Bronchial epithelial cell (primary cell): ENCODE data around the gene HIF1AN. TPM values are rescaled to one million over a fixed set of nuclear protein-coding genes. Genes with fewer than 3 reads are reported as not detected.

Experiments used
- DNase-seq: peaks from one replicate; pipeline ENCODE4 v3.0.0-alpha.2; 2010; ENCODE audit warnings: low read depth
- FAIRE-seq: peaks from 2 replicates; lab custom pipeline; 2011; peaks lifted over from hg19 to GRCh38; lab: Jason Lieb, UNC
- H3K27me3 ChIP-seq: 2 replicates; pipeline ENCODE4 v1.5.1; 2011; ENCODE audit warnings: low read length; ENCODE audit not compliant: control insufficient read depth, insufficient read depth
- H3K36me3 ChIP-seq: 2 replicates; pipeline ENCODE4 v1.5.1; 2011; ENCODE audit warnings: low read length; ENCODE audit not compliant: control insufficient read depth, insufficient read depth
- H3K4me3 ChIP-seq: 2 replicates; pipeline ENCODE4 v1.5.1; 2011; ENCODE audit warnings: mild to moderate bottlenecking, low read depth, low read length, control low read depth
- CTCF ChIP-seq: IDR thresholded peaks from 2 replicates; pipeline ENCODE4 v1.5.1; 2011; ENCODE audit warnings: mild to moderate bottlenecking, moderate library complexity, low read length, control low read depth, inconsistent platforms; ENCODE audit not compliant: insufficient read depth, severe bottlenecking
- total RNA-seq: library from RNA; depleted of rRNA; stranded (reverse); fragments of >200 nt; gene quantifications from 2 replicates; pipeline ENCODE4 v1.2.1, GENCODE V29; 2014

Gene HIF1AN
- total RNA-seq, 1 donor from 2014 or later: 9.0 TPM

DNA sequence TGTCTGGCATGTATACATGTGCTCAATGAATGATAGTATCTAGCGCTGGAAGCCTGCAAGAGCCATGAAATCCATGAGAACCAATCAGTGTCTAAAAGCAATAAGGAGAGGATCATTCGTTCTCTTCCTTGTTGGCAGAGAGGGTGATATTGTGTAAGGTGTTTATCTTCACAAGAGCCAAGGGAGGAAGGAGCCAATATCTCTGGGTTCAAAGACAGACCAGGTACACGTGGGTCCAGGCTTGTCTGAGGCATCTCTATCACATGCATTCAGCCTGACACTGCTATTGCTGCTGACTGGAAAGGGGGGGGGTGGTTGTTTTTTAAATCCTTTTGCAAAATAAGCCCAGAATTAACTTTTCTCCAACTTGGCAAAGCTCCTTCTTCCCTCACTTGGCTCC is 20.1 kb upstream of the HIF1AN start:
- no peak for DNase-seq
- Histone ChIP-seq H3K4me3 (no peak overlapping the region), H3K27me3 (no peaks in the 10 kb centered on the region), H3K36me3 (no peaks in the 10 kb centered on the region)
- FAIRE-seq: no peak
- no peak for TF ChIP-seq CTCF

GRCh38 chr10:100516847-100517246 is 18.9 kb upstream of the HIF1AN start:
- Histone ChIP-seq H3K4me3 (no peak overlapping the region), H3K27me3 (no peaks in the 10 kb centered on the region), H3K36me3 (no peaks in the 10 kb centered on the region)
- no peak for TF ChIP-seq CTCF
- no peak for FAIRE-seq
- no peak for DNase-seq

DNA sequence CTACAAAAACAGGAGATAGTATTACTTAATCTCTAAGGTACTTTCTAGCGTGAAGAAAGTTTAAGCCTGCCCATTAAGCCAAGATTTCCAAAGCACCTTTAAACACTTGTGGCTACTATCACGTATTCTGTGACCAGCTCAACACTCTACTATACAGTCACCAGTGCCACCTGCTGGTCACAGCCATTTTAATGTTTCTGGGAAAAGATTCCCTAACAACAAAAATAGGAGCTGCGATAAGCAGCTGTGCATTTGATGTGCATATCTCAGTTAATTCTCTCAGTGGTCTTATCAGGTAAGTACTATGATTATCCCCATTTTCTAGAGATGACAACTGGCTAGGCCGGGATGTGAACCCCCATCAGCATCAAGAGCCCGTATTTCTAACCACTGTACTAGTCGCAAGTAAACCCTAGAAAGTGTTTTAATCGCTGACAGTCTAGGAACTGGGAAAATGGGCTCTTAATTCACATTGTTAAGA is 16.9 kb upstream of the HIF1AN start:
- no peaks in the 10 kb centered on the region for H3K27me3 ChIP-seq
- TF ChIP-seq CTCF: peak; percentile 61
- H3K36me3 ChIP-seq: no peaks in the 10 kb centered on the region
- no peak overlapping the region for H3K4me3 ChIP-seq
- DNase-seq: peak; percentile 74
- no peak for FAIRE-seq

DNA sequence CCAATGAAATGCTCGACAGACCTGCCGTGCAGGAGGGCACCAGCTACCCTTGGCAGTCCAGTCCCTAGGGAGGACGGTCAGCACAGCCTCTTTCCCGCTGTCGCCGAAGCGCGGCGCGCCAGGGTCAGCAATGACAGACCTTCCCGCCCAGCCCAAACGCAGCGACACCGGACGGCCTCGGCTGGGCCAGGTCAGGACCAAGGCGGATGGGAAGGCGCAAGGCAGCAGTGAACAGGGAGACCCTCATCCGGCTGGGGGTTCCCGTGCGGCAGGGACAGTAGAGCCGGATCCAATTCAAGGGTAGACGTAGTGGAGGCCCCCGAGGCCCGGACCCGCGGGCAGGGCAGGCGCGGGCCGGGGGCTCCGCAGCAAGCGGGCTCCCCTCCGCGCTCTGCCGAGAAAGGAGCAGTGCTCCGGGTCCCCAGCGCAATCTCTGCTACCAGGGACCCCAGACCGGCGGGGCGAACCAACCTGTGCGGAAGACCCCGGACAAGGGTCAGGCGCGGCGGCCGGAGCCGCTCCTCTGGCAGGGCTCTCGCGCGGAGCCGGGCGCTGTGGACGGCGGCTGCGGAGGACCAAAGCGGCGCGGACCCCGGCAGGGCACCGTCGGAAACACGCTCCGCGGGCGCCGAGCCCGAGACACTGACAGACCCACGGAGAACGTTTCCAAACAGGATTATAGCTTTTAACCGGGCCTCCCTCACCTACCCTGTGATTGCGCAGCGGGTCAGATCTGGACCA is 16.3 kb upstream of the HIF1AN start, which contains the start of gene SEC31B:
Gene SEC31B (minus strand): TSS at position 551 of the 741 bp plus-strand sequence. CDS start 2,909 bp downstream, outside the sequence.
- peak within 1 kb of the TSS; percentile 22 for H3K4me3 ChIP-seq
- H3K36me3 ChIP-seq: peaks cover 3% of the 10 kb centered on the region
- peak; percentile 6 for TF ChIP-seq CTCF
- FAIRE-seq: no peak
- no peak for DNase-seq
- no peaks in the 10 kb centered on the region for H3K27me3 ChIP-seq

DNA sequence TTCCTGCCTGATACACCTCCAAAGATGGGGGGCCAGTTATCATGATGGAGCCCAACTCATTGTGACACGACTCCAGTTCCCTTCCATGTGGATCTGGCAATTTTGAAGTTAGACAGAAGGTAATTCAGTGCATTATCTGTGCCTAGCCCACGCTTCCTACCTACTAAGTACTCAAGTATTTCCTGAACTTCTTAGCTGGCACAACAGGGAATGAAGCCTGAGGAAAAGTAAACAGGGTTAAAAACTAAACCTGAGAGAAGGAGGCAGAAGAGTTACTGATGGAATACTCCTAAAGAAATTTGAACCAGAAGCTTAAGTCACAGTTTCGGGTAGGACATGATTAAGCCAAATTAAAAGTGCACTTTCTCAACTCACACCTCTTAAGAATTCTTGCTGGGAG is 14.9 kb upstream of the HIF1AN start:
- peaks cover 4% of the 10 kb centered on the region for H3K36me3 ChIP-seq
- FAIRE-seq (no peak), DNase-seq (peak; percentile 95)
- no peak for TF ChIP-seq CTCF
- H3K27me3 ChIP-seq: no peaks in the 10 kb centered on the region
- H3K4me3 ChIP-seq: no peak overlapping the region
